Stomach (tissue), 9 donors: ENCODE results near the gene PPP1R3A. TPM values are rescaled to one million over a fixed set of nuclear protein-coding genes. Genes with fewer than 3 reads are reported as not detected.

Experiments used
- DNase-seq, 2 donors: peaks; one replicate each; pipeline versions ENCODE4 v3.0.0 to v3.0.0-alpha.2; 2013 to 2019
- H3K27ac ChIP-seq, 5 donors: fragments of 200-600 bp in 4 of 5; sonication (generic) in 4 of 5; one replicate each; pipeline ENCODE4 v1.5.1; 2013 to 2019; ENCODE audit warnings: mild to moderate bottlenecking in 1 of 5, moderate library complexity in 1 of 5
- H3K27me3 ChIP-seq, 3 donors: fragments of 200-600 bp; sonication (generic); one replicate each; pipeline ENCODE4 v1.5.1; 2017 to 2019; ENCODE audit warnings: mixed run types in 1 of 3
- H3K36me3 ChIP-seq, 4 donors: fragments of 200-600 bp; sonication (generic); 1 replicate in 3 of 4; 2 replicates in 1 of 4; pipeline ENCODE4 v1.5.1; 2016 to 2019
- H3K4me1 ChIP-seq, 4 donors: fragments of 200-600 bp; sonication (generic); one replicate each; pipeline ENCODE4 v1.5.1; 2016 to 2019
- H3K4me3 ChIP-seq, 4 donors: fragments of 200-600 bp; sonication (generic) in 3 of 4; one replicate each; pipeline ENCODE4 v1.5.1; 2016 to 2019; ENCODE audit warnings: mild to moderate bottlenecking in 1 of 4
- H3K9me3 ChIP-seq, 4 donors: fragments of 200-600 bp; sonication (generic); one replicate each; pipeline ENCODE4 v1.5.1; 2016 to 2019
- CTCF ChIP-seq, 7 experiments: fragments of 450-650 bp in 4 of 7; fragments of 200-600 bp in 3 of 7; sonication (generic) in 3 of 7; IDR thresholded peaks; one replicate each; pipeline ENCODE4 v1.5.1; 2016 to 2019; ENCODE audit warnings: antibody characterized with exemption in 7 of 7, control low read depth in 2 of 7, mild to moderate bottlenecking in 1 of 7
- EP300 ChIP-seq: sonication (generic); formaldehyde crosslinking; IDR thresholded peaks from one replicate; pipeline ENCODE4 v1.6.1; 2017; ENCODE audit warnings: antibody characterized with exemption
- POLR2A ChIP-seq, 4 donors: fragments of 450-650 bp; IDR thresholded peaks; one replicate each; pipeline ENCODE4 v1.6.1; 2016; ENCODE audit warnings: antibody characterized with exemption in 4 of 4, control low read depth in 2 of 4, mild to moderate bottlenecking in 1 of 4, moderate library complexity in 1 of 4
- POLR2AphosphoS5 ChIP-seq, 3 donors: sonication (generic); formaldehyde crosslinking; IDR thresholded peaks; one replicate each; pipeline ENCODE4 v1.6.1; 2016; ENCODE audit warnings: antibody characterized with exemption in 3 of 3
- WGBS, 5 donors: extraction: QIAGEN DNeasy Blood & Tissue Kit in 3 of 5; methylation state at CpG; one replicate each; pipeline versions ENCODE4 v1.1.5 to v1.1.7; 2013 to 2018; 5-methylcytosine and 5-hydroxymethylcytosine counted together
- intact Hi-C: fragments of 100-400 bp; cut with DNase I; formaldehyde crosslinking; loops from one replicate; pipeline ENCODE4 v1.15.1; 2023; ENCODE audit warnings: low total_unique reads
- polyA plus RNA-seq, 3 donors: library from polyadenylated mRNA; stranded (reverse); fragments of 200-250 nt; gene quantifications; one replicate each; pipeline ENCODE4 v1.2.3, GENCODE V29; 2013
- total RNA-seq, 5 donors: library from RNA; depleted of rRNA; stranded (reverse); fragments of >200 nt; gene quantifications; one replicate each; pipeline versions ENCODE4 v1.1.0 to v1.2.3, GENCODE V29; 2014 to 2016
- donor health status: healthy with polysubstance abuse.
- donor health status: Bipolar disorder and iron deficiency.
- donor health status: healthy.

The PPP1R3A gene
- total and polyA plus RNA-seq, 8 donors, result not detected

- no peaks in the 10 kb centered on the region for H3K36me3 ChIP-seq
- intact Hi-C loops, result no loop called here
Observed at GRCh38 chr7:113867325-113867724, 51.5 kb downstream of the PPP1R3A start.

GRCh38 chr7:113856010-113856409 lies 62.8 kb downstream of the PPP1R3A start:
- TF ChIP-seq POLR2A (IDR thresholded peaks at IDR 0.05), result no peak
- TF ChIP-seq CTCF (IDR thresholded peaks at IDR 0.05), result no peak
- TF ChIP-seq EP300, result no peak
- TF ChIP-seq POLR2AphosphoS5 (IDR thresholded peaks at IDR 0.05), result no peak
- Histone ChIP-seq H3K27ac (no peak overlapping the region), H3K4me3 (no peak overlapping the region), H3K27me3 (no peaks in the 10 kb centered on the region), H3K9me3 (peaks cover 0 to 20% (median 6%) of the 10 kb centered on the region in 4 donors), H3K36me3 (no peaks in the 10 kb centered on the region), H3K4me1 (no peaks in the 10 kb centered on the region)
- 63 to 100% (median 82%) methylated on average over 2 of the region's 2 CpGs for WGBS, 5 donors
- no peak for DNase-seq
- intact Hi-C loops, result no loop called here

More at GRCh38 chr7:113867325-113867724, 51.5 kb downstream of the PPP1R3A start:
- H3K27ac ChIP-seq, result no peak overlapping the region
- DNase-seq, result no peak
- H3K9me3 ChIP-seq, result no peaks in the 10 kb centered on the region
- TF ChIP-seq POLR2A (IDR thresholded peaks at IDR 0.05), result no peak
- TF ChIP-seq EP300, result no peak
- no peak for TF ChIP-seq POLR2AphosphoS5 (IDR thresholded peaks at IDR 0.05)
- TF ChIP-seq CTCF (IDR thresholded peaks at IDR 0.05), result no peak
- WGBS, 5 donors, result 72 to 86% (median 84%) methylated on average over 2 of the region's 2 CpGs
- H3K27me3 ChIP-seq, result no peaks in the 10 kb centered on the region
- no peaks in the 10 kb centered on the region for H3K4me1 ChIP-seq
- H3K4me3 ChIP-seq, result no peak overlapping the region

- Histone ChIP-seq H3K27ac (no peak overlapping the region), H3K9me3 (no peaks in the 10 kb centered on the region), H3K4me1 (no peaks in the 10 kb centered on the region), H3K27me3 (no peaks in the 10 kb centered on the region), H3K36me3 (no peaks in the 10 kb centered on the region), H3K4me3 (no peak overlapping the region)
- DNase-seq, result no peak
- TF ChIP-seq POLR2AphosphoS5 (IDR thresholded peaks at IDR 0.05) (no peak), EP300 (no peak), POLR2A (IDR thresholded peaks at IDR 0.05) (no peak), CTCF (IDR thresholded peaks at IDR 0.05) (no peak)
- intact Hi-C loops, result no loop called here
- WGBS, 5 donors, result 39 to 59% (median 48%) methylated on average over 3 of the region's 3 CpGs
Observed at GRCh38 chr7:113840954-113841353, 77.9 kb downstream of the PPP1R3A start.

GRCh38 chr7:113835367-113835766 lies 83.4 kb downstream of the PPP1R3A start:
- intact Hi-C loops, result no loop called here
- no peak for DNase-seq
- no peaks in the 10 kb centered on the region for H3K27me3 ChIP-seq
- no peaks in the 10 kb centered on the region for H3K4me1 ChIP-seq
- no peaks in the 10 kb centered on the region for H3K36me3 ChIP-seq
- WGBS, 5 donors, result 52 to 71% (median 56%) methylated on average over 2 of the region's 2 CpGs
- no peak overlapping the region for H3K4me3 ChIP-seq
- H3K27ac ChIP-seq, result no peak overlapping the region
- no peaks in the 10 kb centered on the region for H3K9me3 ChIP-seq
- TF ChIP-seq CTCF (IDR thresholded peaks at IDR 0.05) (no peak), POLR2AphosphoS5 (IDR thresholded peaks at IDR 0.05) (no peak), POLR2A (IDR thresholded peaks at IDR 0.05) (no peak), EP300 (no peak)
